IMR-90 (cell line): ENCODE data around the gene KBTBD8.

Source experiments
- CEBPB ChIP-seq: IDR thresholded peaks from 2 replicates; pipeline ENCODE4 v1.6.1; 2012; ENCODE audit warnings: low read depth, low read length, improper control_type of control experiment
- CTCF ChIP-seq: conservative IDR thresholded peaks from 2 replicates; pipeline ENCODE4 v1.5.1; 2012; ENCODE audit warnings: mild to moderate bottlenecking, low read depth, low read length, improper control_type of control experiment
- MAFK ChIP-seq: IDR thresholded peaks from 2 replicates; pipeline ENCODE4 v1.6.1; 2012; ENCODE audit warnings: low read depth, low read length, improper control_type of control experiment
- MAZ ChIP-seq: IDR thresholded peaks from 2 replicates; pipeline ENCODE4 v1.6.1; 2012; ENCODE audit warnings: low read depth, mild to moderate bottlenecking, low read length, improper control_type of control experiment, moderate library complexity, borderline replicate concordance
- MXI1 ChIP-seq: IDR thresholded peaks from 2 replicates; pipeline ENCODE4 v1.6.1; 2012; ENCODE audit warnings: low read depth, mild to moderate bottlenecking, low read length, moderate library complexity, borderline replicate concordance
- NFE2L2 ChIP-seq: fragments of 150-350 bp; IDR thresholded peaks from 2 replicates; pipeline ENCODE4 v1.6.1; 2016; ENCODE audit warnings: low read depth, mild to moderate bottlenecking, low read length
- POLR2A ChIP-seq: IDR thresholded peaks from 2 replicates; pipeline ENCODE4 v1.6.1; 2012; ENCODE audit warnings: mild to moderate bottlenecking, low read depth, low read length
- RCOR1 ChIP-seq: IDR thresholded peaks from 2 replicates; pipeline ENCODE4 v1.6.1; 2012; ENCODE audit warnings: mild to moderate bottlenecking, low read length, improper control_type of control experiment; ENCODE audit not compliant: insufficient replicate concordance
- RFX5 ChIP-seq: IDR thresholded peaks from 2 replicates; pipeline ENCODE4 v1.8.0; 2012; ENCODE audit warnings: low read depth, mild to moderate bottlenecking, low read length, moderate library complexity
- USF2 ChIP-seq: fragments of 150-350 bp; IDR thresholded peaks from 2 replicates; pipeline ENCODE4 v1.6.1; 2017; ENCODE audit warnings: mild to moderate bottlenecking, antibody characterized with exemption, low read length, low read depth

GRCh38 chr3:67005974-67006373 lies 7.9 kb downstream of the KBTBD8 start:
- TF ChIP-seq CTCF (no peak), POLR2A (no peak), RCOR1 (no peak), MAFK (no peak), USF2 (no peak), MAZ (no peak), NFE2L2 (no peak), CEBPB (no peak), MXI1 (no peak), RFX5 (no peak)
